Uterus (tissue), 2 donors: Measurements from ENCODE around the gene LCN6.

Experiments
- CTCF ChIP-seq, 4 experiments: fragments of 200-600 bp in 2 of 4; fragments of 450-650 bp in 2 of 4; sonication (generic) in 2 of 4; IDR thresholded peaks; one replicate each; pipeline ENCODE4 v1.5.1; 2016 to 2019; ENCODE audit warnings: antibody characterized with exemption in 4 of 4, mild to moderate bottlenecking in 2 of 4, moderate library complexity in 1 of 4
- POLR2A ChIP-seq, 2 donors: fragments of 450-650 bp; IDR thresholded peaks; one replicate each; pipeline ENCODE4 v1.6.1; 2016; ENCODE audit warnings: antibody characterized with exemption in 2 of 2, mild to moderate bottlenecking in 1 of 2, moderate library complexity in 1 of 2

- no peak for TF ChIP-seq CTCF (IDR thresholded peaks at IDR 0.05)
- TF ChIP-seq POLR2A (IDR thresholded peaks at IDR 0.05) = no peak
Measured at GRCh38 chr9:136694872-136695247, 53.5 kb downstream of the LCN6 start.
